ENCODE results near the gene CTSK. TPM values are rescaled to one million over a fixed set of nuclear protein-coding genes. Genes with fewer than 3 reads are reported as not detected.

CTSK gene
- total RNA-seq, 1 donor from 2014 or later: 28.3 TPM

DNA sequence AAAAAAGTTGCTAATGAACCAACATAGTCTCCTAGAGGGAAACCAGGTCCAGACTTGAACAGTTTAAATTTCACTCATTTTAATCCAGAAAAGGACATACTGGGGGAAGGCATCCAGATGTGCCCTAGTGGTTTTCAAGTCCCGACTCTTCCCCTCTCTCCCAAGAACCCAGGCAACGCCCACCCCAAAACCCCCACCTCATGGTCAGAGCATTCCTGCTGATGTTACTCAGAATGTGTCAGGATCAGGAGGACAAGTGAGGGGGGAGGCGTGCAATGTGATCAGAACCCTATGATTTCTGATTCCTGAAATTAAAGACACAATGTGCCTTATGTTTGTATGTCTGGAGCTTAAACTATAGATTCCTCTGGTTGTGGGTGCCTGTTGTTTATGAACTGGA, 1.6 kb upstream of the CTSK start:
- no peaks in the 10 kb centered on the region for H3K27me3 Mint-ChIP-seq (ENCODE audit: low read depth)
- H3K9me3 Mint-ChIP-seq: no peaks in the 10 kb centered on the region
- no peak for DNase-seq (ENCODE audit: low spot score in 2 of 2, unreplicated experiment in 2 of 2)
- TF ChIP-seq CTCF (IDR thresholded peaks at IDR 0.05; ENCODE audit: unreplicated experiment): no peak
- peaks cover 23% of the 10 kb centered on the region for H3K4me1 Mint-ChIP-seq
- no peak overlapping the region for H3K4me3 Mint-ChIP-seq
- H3K27ac Mint-ChIP-seq: no peak overlapping the region
- H3K36me3 Mint-ChIP-seq: peaks cover 5% of the 10 kb centered on the region

GRCh38 chr1:150808846-150809245, 786 bp upstream of the CTSK start:
- H3K9me3 Mint-ChIP-seq: no peaks in the 10 kb centered on the region
- TF ChIP-seq CTCF (IDR thresholded peaks at IDR 0.05; ENCODE audit: unreplicated experiment): no peak
- peaks cover under 1% of the 10 kb centered on the region for H3K36me3 Mint-ChIP-seq
- no peak overlapping the region for H3K4me3 Mint-ChIP-seq
- H3K27ac Mint-ChIP-seq: no peak overlapping the region
- peaks cover 23% of the 10 kb centered on the region for H3K4me1 Mint-ChIP-seq
- no peaks in the 10 kb centered on the region for H3K27me3 Mint-ChIP-seq (ENCODE audit: low read depth)
- DNase-seq (ENCODE audit: low spot score in 2 of 2, unreplicated experiment in 2 of 2): no peak

DNA sequence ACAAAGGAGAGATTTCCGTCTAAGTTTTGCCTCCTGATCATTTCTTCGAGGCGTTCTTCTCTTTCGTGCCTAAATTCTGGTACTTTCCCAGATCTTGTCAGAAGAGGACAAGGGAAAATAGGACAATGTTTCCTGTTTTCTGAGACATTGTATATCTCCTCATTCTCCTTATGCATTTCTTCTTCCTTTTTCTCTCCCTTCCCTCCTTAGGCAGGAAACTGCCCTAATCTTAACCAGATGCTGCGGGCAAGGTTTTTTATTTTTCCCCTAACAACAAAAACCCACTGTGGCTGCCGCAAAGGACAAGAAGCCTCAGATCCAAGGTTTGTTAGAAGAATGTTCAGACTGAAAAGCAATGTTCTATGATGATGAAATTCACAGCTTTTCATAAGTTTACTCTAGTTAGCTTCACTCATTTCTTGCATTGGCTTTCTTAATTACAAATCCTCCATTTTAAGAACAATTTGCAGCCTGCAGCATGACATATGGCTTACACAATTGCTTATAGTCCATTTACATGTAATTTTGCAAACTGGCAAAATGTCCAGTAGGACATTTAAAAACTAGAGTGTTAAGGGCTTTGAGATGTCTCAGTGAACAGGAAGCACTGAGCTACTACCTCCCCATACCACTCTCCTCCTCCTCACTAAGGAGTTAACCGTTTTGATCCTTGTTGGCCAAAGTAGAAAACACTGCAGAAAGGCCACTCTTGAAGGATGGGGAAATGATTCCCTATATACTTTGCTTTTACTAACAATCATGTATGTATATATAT, 624 bp downstream of the CTSK start:
- Mint-ChIP-seq H3K9me3 (no peaks in the 10 kb centered on the region), H3K4me3 (peak overlapping the region; percentile 68), H3K27me3 (ENCODE audit: low read depth) (no peaks in the 10 kb centered on the region), H3K36me3 (peaks cover 8% of the 10 kb centered on the region), H3K4me1 (peaks cover 23% of the 10 kb centered on the region), H3K27ac (peak overlapping the region; percentile 80)
- DNase-seq (ENCODE audit: low spot score in 2 of 2, unreplicated experiment in 2 of 2): no peak
- no peak for TF ChIP-seq CTCF (IDR thresholded peaks at IDR 0.05; ENCODE audit: unreplicated experiment)

DNA sequence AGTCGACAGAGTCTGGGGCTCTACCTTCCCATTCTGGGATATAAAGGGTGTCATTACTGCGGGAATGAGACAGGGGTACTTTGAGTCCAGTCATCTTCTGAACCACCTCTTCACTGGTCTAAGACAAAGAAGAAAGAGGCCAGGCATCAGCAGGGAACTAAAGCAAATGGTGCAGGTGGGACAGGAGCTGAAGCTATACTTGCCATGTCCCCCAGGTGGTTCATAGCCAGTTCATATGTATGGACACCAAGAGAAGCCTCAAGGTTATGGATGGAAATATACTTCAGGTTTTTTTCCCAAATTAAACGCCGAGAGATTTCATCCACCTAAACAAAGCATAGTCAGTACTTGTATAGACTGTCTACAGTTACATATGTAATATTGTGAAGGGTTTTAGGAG, 2.2 kb downstream of the CTSK start:
- Mint-ChIP-seq H3K4me1 (peaks cover 23% of the 10 kb centered on the region), H3K36me3 (peaks cover 8% of the 10 kb centered on the region), H3K27ac (peak overlapping the region; percentile 80), H3K4me3 (no peak overlapping the region), H3K9me3 (no peaks in the 10 kb centered on the region), H3K27me3 (ENCODE audit: low read depth) (no peaks in the 10 kb centered on the region)
- DNase-seq (ENCODE audit: low spot score in 2 of 2, unreplicated experiment in 2 of 2): no peak
- TF ChIP-seq CTCF (IDR thresholded peaks at IDR 0.05; ENCODE audit: unreplicated experiment): no peak

DNA sequence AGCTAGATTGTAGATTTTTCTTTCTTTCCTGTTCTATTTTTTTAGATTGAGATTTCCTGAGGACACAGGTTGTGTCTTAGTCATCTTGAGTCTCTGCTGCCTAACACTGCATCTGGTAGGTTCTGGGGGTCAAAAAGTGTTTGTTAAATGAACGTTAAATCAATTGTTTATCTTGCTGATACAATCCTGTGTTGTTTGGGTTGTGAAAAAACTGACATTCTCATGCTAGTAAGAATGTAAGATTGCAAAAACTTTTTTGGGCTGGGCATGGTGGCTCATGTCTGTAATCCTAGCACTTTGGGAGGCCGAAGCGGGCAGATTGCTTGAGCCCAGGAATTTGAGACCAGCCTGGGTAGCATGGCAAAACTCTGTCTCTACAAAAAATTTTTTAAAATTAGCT, 3.4 kb downstream of the CTSK start:
- H3K36me3 Mint-ChIP-seq: peaks cover 12% of the 10 kb centered on the region
- no peak overlapping the region for H3K27ac Mint-ChIP-seq
- no peak for TF ChIP-seq CTCF (IDR thresholded peaks at IDR 0.05; ENCODE audit: unreplicated experiment)

More for the DNA sequence above, 3.4 kb downstream of the CTSK start:
- no peaks in the 10 kb centered on the region for H3K9me3 Mint-ChIP-seq
- no peak for DNase-seq (ENCODE audit: low spot score in 2 of 2, unreplicated experiment in 2 of 2)
- peaks cover 23% of the 10 kb centered on the region for H3K4me1 Mint-ChIP-seq
- no peak overlapping the region for H3K4me3 Mint-ChIP-seq
- no peaks in the 10 kb centered on the region for H3K27me3 Mint-ChIP-seq (ENCODE audit: low read depth)

All from mesothelial cell of epicardium (in vitro differentiated cells).